Upper lobe of left lung (tissue), 6 donors: ENCODE results near the gene CISD1. TPM values are rescaled to one million over a fixed set of nuclear protein-coding genes. Genes with fewer than 3 reads are reported as not detected.

ENCODE experiments used
- ATAC-seq, 2 donors: fragments of 200-7000 bp; cut with Tn5 transposase; one replicate each; pipeline ENCODE4 v1.9.1; 2022; ENCODE audit warnings: mild to moderate bottlenecking in 2 of 2, moderate library complexity in 2 of 2; ENCODE audit not compliant: low FRiP score in 2 of 2
- DNase-seq, 2 donors: peaks; one replicate each; pipeline ENCODE4 v3.0.0-alpha.2; 2019 to 2020
- H3K27ac ChIP-seq, 4 donors: fragments of 200-600 bp; sonication (generic); one replicate each; pipeline ENCODE4 v1.5.1; 2016 to 2019
- H3K27me3 ChIP-seq, 4 donors: fragments of 200-600 bp; sonication (generic); one replicate each; pipeline ENCODE4 v1.5.1; 2017 to 2019
- H3K36me3 ChIP-seq, 4 donors: fragments of 200-600 bp; sonication (generic); one replicate each; pipeline ENCODE4 v1.5.1; 2016 to 2019
- H3K4me1 ChIP-seq, 4 donors: fragments of 200-600 bp; sonication (generic); one replicate each; pipeline ENCODE4 v1.5.1; 2018 to 2019
- H3K4me3 ChIP-seq, 4 donors: fragments of 200-600 bp; sonication (generic); one replicate each; pipeline ENCODE4 v1.5.1; 2017 to 2019; ENCODE audit warnings: mild to moderate bottlenecking in 2 of 4, moderate library complexity in 1 of 4
- H3K9me3 ChIP-seq, 4 donors: fragments of 200-600 bp; sonication (generic); one replicate each; pipeline ENCODE4 v1.5.1; 2018 to 2019
- EP300 ChIP-seq, 4 donors: sonication (generic); formaldehyde crosslinking; IDR thresholded peaks; one replicate each; pipeline ENCODE4 v1.5.1; 2017; ENCODE audit warnings: antibody characterized with exemption in 4 of 4, control low read depth in 2 of 4
- POLR2A ChIP-seq, 4 donors: fragments of 450-650 bp; IDR thresholded peaks; one replicate each; pipeline ENCODE4 v1.5.1; 2016 to 2017; ENCODE audit warnings: antibody characterized with exemption in 4 of 4, mild to moderate bottlenecking in 2 of 4
- POLR2AphosphoS5 ChIP-seq, 2 donors: sonication (generic); formaldehyde crosslinking; IDR thresholded peaks; one replicate each; pipeline ENCODE4 v1.5.1; 2017; ENCODE audit warnings: antibody characterized with exemption in 2 of 2
- WGBS, 2 donors: methylation state at CpG; one replicate each; pipeline ENCODE4 v1.1.5; 2017 to 2018; 5-methylcytosine and 5-hydroxymethylcytosine counted together
- total RNA-seq, 6 donors: library from RNA; depleted of rRNA in 4 of 6; stranded (reverse); fragments of >200 nt in 4 of 6; gene quantifications; one replicate each; pipeline versions ENCODE4 v1.1.0 to v1.2.1, GENCODE V29; 2016 to 2021
- TF ChIP-seq, protein P1 (sequence below), 6 experiments: fragments of 450-650 bp in 4 of 6; fragments of 200-600 bp in 2 of 6; sonication (generic) in 2 of 6; IDR thresholded peaks; one replicate each; pipeline ENCODE4 v1.5.1; 2016 to 2019; ENCODE audit warnings: antibody characterized with exemption in 6 of 6
- donor health status: DM: no; HTN: no; CAD: no; lungs with moderate emphysema.
- donor health status: DM: no; HTN: yes; CAD: no; lungs with severe emphysema.

CISD1 gene
- total RNA-seq, 6 donors from 2014 or later: 6.3 to 19.4 (median 13.8) TPM

DNA sequence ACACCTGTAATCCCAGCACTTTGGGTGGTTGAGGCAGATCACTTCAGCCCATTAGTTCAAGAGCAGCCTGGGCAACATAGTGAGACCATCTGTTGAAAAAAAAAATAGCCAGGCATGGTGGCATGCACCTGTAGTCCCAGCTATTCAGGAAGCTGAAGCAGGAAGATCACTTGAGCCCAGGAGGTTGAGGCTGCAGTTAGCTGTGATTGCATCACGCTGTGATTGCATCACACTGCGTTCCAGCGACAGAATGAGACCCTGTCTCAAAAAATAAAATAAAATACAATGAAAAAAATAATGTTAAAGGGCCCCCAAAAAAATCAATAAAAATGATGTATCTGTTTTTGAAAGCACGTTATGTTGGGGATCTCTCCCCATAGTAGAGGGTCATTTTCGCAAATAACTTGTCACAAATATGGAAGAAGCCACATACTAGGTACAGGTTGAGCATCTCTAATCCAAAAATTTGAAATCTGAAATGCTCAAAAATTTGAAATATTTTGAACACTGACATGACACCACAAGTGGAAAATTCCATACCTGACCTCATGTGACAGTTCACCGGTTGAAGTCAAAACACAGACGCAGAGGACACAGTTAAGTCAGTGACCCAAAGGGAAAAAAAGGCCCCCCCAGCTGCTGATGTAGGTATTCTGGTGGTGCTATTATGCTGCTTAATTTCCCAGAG is 9.5 kb downstream of the CISD1 start:
- Histone ChIP-seq H3K4me3 (no peak overlapping the region), H3K27ac (no peak overlapping the region), H3K36me3 (peaks cover 0 to 9% (median 0%) of the 10 kb centered on the region in 4 donors), H3K27me3 (no peaks in the 10 kb centered on the region), H3K4me1 (peaks cover 0 to 9% (median 5%) of the 10 kb centered on the region in 4 donors), H3K9me3 (no peaks in the 10 kb centered on the region)
- 76 to 80% methylated on average over 7 of the region's 7 CpGs for WGBS, 2 donors
- no peak for TF ChIP-seq EP300 (IDR thresholded peaks at IDR 0.05)
- no peak for TF ChIP-seq POLR2A (IDR thresholded peaks at IDR 0.05)
- no peak for TF ChIP-seq POLR2AphosphoS5 (IDR thresholded peaks at IDR 0.05)
- TF ChIP-seq, protein P1, sequence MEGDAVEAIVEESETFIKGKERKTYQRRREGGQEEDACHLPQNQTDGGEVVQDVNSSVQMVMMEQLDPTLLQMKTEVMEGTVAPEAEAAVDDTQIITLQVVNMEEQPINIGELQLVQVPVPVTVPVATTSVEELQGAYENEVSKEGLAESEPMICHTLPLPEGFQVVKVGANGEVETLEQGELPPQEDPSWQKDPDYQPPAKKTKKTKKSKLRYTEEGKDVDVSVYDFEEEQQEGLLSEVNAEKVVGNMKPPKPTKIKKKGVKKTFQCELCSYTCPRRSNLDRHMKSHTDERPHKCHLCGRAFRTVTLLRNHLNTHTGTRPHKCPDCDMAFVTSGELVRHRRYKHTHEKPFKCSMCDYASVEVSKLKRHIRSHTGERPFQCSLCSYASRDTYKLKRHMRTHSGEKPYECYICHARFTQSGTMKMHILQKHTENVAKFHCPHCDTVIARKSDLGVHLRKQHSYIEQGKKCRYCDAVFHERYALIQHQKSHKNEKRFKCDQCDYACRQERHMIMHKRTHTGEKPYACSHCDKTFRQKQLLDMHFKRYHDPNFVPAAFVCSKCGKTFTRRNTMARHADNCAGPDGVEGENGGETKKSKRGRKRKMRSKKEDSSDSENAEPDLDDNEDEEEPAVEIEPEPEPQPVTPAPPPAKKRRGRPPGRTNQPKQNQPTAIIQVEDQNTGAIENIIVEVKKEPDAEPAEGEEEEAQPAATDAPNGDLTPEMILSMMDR (IDR thresholded peaks at IDR 0.05): no peak
- DNase-seq (peak in 1 of 2 donors; percentile 49), ATAC-seq (no peak)

GRCh38 chr10:58278962-58279307 is 10.0 kb downstream of the CISD1 start:
- ATAC-seq: no peak
- WGBS, 2 donors: 62 to 86% methylated on average over 1 of the region's 1 CpG
- H3K27ac ChIP-seq: no peak overlapping the region
- no peaks in the 10 kb centered on the region for H3K9me3 ChIP-seq
- no peak overlapping the region for H3K4me3 ChIP-seq
- TF ChIP-seq, protein P1 (IDR thresholded peaks at IDR 0.05): no peak
- no peak for DNase-seq
- peaks cover 0 to 9% (median 0%) of the 10 kb centered on the region in 4 donors for H3K36me3 ChIP-seq
- H3K4me1 ChIP-seq: peaks cover 0 to 9% (median 5%) of the 10 kb centered on the region in 4 donors
- H3K27me3 ChIP-seq: no peaks in the 10 kb centered on the region

DNA sequence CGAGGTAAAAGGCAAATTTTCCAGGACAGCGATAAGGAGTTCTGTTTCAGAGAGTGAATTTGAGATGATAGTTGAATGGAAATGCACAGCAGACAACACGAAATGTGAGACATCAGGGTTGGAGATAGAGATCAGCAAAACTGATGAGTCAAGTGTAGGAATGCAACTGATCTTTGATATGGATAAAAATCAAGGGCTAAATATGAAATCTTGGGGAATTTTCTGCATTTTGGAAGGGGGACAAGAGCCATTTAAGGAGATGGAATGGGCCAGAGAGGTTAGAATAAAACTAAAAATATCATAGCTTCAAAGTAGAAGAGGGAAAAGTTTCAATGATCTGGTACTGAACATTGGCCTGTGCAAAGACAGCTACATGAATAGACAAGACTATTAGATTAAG is 11.5 kb downstream of the CISD1 start:
- H3K4me1 ChIP-seq: peaks cover 0 to 9% (median 5%) of the 10 kb centered on the region in 4 donors
- peaks cover 0 to 9% (median 0%) of the 10 kb centered on the region in 4 donors for H3K36me3 ChIP-seq
- ATAC-seq: no peak
- no peaks in the 10 kb centered on the region for H3K9me3 ChIP-seq
- no peak for DNase-seq
- no peaks in the 10 kb centered on the region for H3K27me3 ChIP-seq
- 94% methylated on average over 3 of the region's 3 CpGs for WGBS, 2 donors
- no peak for TF ChIP-seq EP300 (IDR thresholded peaks at IDR 0.05)
- no peak overlapping the region for H3K27ac ChIP-seq
- H3K4me3 ChIP-seq: no peak overlapping the region

- Histone ChIP-seq H3K27me3 (no peaks in the 10 kb centered on the region), H3K27ac (no peak overlapping the region), H3K4me1 (peaks cover 0 to 9% (median 5%) of the 10 kb centered on the region in 4 donors), H3K4me3 (no peak overlapping the region), H3K36me3 (peaks cover 0 to 9% (median 0%) of the 10 kb centered on the region in 4 donors), H3K9me3 (no peaks in the 10 kb centered on the region)
- no peak for ATAC-seq
- TF ChIP-seq EP300 (IDR thresholded peaks at IDR 0.05) (no peak), POLR2AphosphoS5 (IDR thresholded peaks at IDR 0.05) (no peak)
- TF ChIP-seq, protein P1 (IDR thresholded peaks at IDR 0.05): no peak
- DNase-seq: no peak
- 81 to 82% methylated on average over 2 of the region's 2 CpGs for WGBS, 2 donors
Measured at GRCh38 chr10:58281092-58281752, 12.3 kb downstream of the CISD1 start.

DNA sequence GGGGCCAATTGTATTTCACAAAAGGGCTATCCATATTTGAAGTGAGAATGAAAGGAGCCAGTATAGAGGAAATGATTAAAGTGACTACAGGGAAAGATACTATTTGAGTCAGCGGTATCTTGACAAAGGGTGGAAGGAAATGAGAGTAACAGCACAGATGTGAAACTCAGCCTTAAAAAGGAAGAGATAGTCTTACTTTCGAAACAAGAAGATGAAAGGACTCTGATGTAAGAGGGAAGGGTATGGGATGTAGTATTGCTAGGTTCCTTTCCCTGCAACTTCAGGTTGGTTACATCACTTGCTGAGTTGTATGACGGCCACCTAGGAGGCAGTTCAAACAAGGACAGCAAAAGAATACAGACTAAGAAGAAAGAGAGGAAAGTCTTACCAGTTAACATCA is 13.7 kb downstream of the CISD1 start:
- H3K4me3 ChIP-seq: no peak overlapping the region
- peak overlapping the region in 2 of 4 donors; percentile 26 to 35 for H3K27ac ChIP-seq
- 32 to 38% methylated on average over 3 of the region's 3 CpGs for WGBS, 2 donors
- TF ChIP-seq EP300 (IDR thresholded peaks at IDR 0.05): no peak
- TF ChIP-seq, protein P1 (IDR thresholded peaks at IDR 0.05): no peak
- TF ChIP-seq POLR2AphosphoS5 (IDR thresholded peaks at IDR 0.05): no peak
- TF ChIP-seq POLR2A (IDR thresholded peaks at IDR 0.05): no peak
- no peak for DNase-seq
- peak; percentile 57 to 67 for ATAC-seq
- no peaks in the 10 kb centered on the region for H3K9me3 ChIP-seq
- H3K27me3 ChIP-seq: no peaks in the 10 kb centered on the region
- H3K4me1 ChIP-seq: peaks cover 0 to 9% (median 5%) of the 10 kb centered on the region in 4 donors
- H3K36me3 ChIP-seq: peaks cover 0 to 7% (median 0%) of the 10 kb centered on the region in 4 donors
